Suprapubic skin (tissue), 4 donors: ENCODE results near the gene SUPT7L.

ENCODE experiments used
- CTCF ChIP-seq, 2 donors: fragments of 200-600 bp in 1 of 2; fragments of 450-650 bp in 1 of 2; sonication (generic) in 1 of 2; IDR thresholded peaks; one replicate each; pipeline ENCODE4 v1.5.1; 2016 to 2019; ENCODE audit warnings: antibody characterized with exemption in 2 of 2, mild to moderate bottlenecking in 1 of 2, moderate library complexity in 1 of 2
- EP300 ChIP-seq: sonication (generic); formaldehyde crosslinking; IDR thresholded peaks from one replicate; pipeline ENCODE4 v1.6.1; 2017; ENCODE audit warnings: antibody characterized with exemption
- POLR2A ChIP-seq, 2 donors: fragments of 450-650 bp; IDR thresholded peaks; one replicate each; pipeline ENCODE4 v1.6.1; 2017; ENCODE audit warnings: antibody characterized with exemption in 2 of 2, mild to moderate bottlenecking in 2 of 2, moderate library complexity in 2 of 2
- POLR2AphosphoS5 ChIP-seq, 3 donors: sonication (generic); formaldehyde crosslinking; IDR thresholded peaks; one replicate each; pipeline ENCODE4 v1.6.1; 2017; ENCODE audit warnings: antibody characterized with exemption in 3 of 3

- peak; percentile 83 to 93 for TF ChIP-seq CTCF (IDR thresholded peaks at IDR 0.05)
- TF ChIP-seq POLR2A (IDR thresholded peaks at IDR 0.05), result no peak
- no peak for TF ChIP-seq EP300
- peak in 1 of 3 donors; percentile 19 for TF ChIP-seq POLR2AphosphoS5 (IDR thresholded peaks at IDR 0.05)
These were observed 40.4 kb upstream of the SUPT7L start for GRCh38 chr2:27703638-27704341.
